ENCODE measurements around the gene GRID2.
"Not testable (repeated sequence)": the region's sequence is repeated elsewhere in the genome, so short reads cannot be mapped to it uniquely, and the experiment has no call there.

The GRID2 gene

GRCh38 chr4:92305878-92306520 is 2.2 kb downstream of the GRID2 start:
- DNase-seq (ENCODE audit: low spot score) = no peak

- no peak for DNase-seq (ENCODE audit: low spot score)
Measured at GRCh38 chr4:92307181-92307580, 3.4 kb downstream of the GRID2 start.

GRCh38 chr4:92307866-92308265 is 4.1 kb downstream of the GRID2 start:
- no peak for DNase-seq (ENCODE audit: low spot score)

GRCh38 chr4:92317047-92317446 is 13.3 kb downstream of the GRID2 start:
- DNase-seq (ENCODE audit: low spot score) = no peak

GRCh38 chr4:92328095-92328494 is 24.3 kb downstream of the GRID2 start:
- DNase-seq (ENCODE audit: low spot score) = no peak

- DNase-seq (ENCODE audit: low spot score) = no peak
Measured at GRCh38 chr4:92333016-92333415, 29.2 kb downstream of the GRID2 start.

- DNase-seq (ENCODE audit: low spot score) = no peak
Measured at GRCh38 chr4:92334716-92335350, 31.1 kb downstream of the GRID2 start.

- DNase-seq (ENCODE audit: low spot score) = no peak
Measured at GRCh38 chr4:92339676-92340075, 35.9 kb downstream of the GRID2 start.

- DNase-seq (ENCODE audit: low spot score) = no peak
Measured at GRCh38 chr4:92344216-92344615, 40.5 kb downstream of the GRID2 start.

GRCh38 chr4:92346289-92346688 is 42.5 kb downstream of the GRID2 start:
- DNase-seq (ENCODE audit: low spot score) = no peak

GRCh38 chr4:92357966-92358365 is 54.2 kb downstream of the GRID2 start:
- no peak for DNase-seq (ENCODE audit: low spot score)

GRCh38 chr4:92359491-92359890 is 55.7 kb downstream of the GRID2 start:
- no peak for DNase-seq (ENCODE audit: low spot score)

GRCh38 chr4:92362028-92362427 is 58.3 kb downstream of the GRID2 start:
- DNase-seq (ENCODE audit: low spot score) = no peak

GRCh38 chr4:92368653-92369052 is 64.9 kb downstream of the GRID2 start:
- no peak for DNase-seq (ENCODE audit: low spot score)

GRCh38 chr4:92381616-92382015 is 77.8 kb downstream of the GRID2 start:
- no peak for DNase-seq (ENCODE audit: low spot score)

GRCh38 chr4:92382128-92382527 is 78.4 kb downstream of the GRID2 start:
- DNase-seq (ENCODE audit: low spot score) = no peak

GRCh38 chr4:92387459-92388069 is 83.8 kb downstream of the GRID2 start:
- no peak for DNase-seq (ENCODE audit: low spot score)

GRCh38 chr4:92399032-92399431 is 95.3 kb downstream of the GRID2 start:
- DNase-seq (ENCODE audit: low spot score) = no peak

GRCh38 chr4:92403525-92403924 is 99.8 kb downstream of the GRID2 start:
- DNase-seq (ENCODE audit: low spot score) = not testable (repeated sequence)

GRCh38 chr4:92406488-92406887 is 102.7 kb downstream of the GRID2 start:
- no peak for DNase-seq (ENCODE audit: low spot score)

GRCh38 chr4:92421920-92422319 is 118.2 kb downstream of the GRID2 start:
- DNase-seq (ENCODE audit: low spot score) = no peak

GRCh38 chr4:92433272-92433758 is 129.5 kb downstream of the GRID2 start:
- DNase-seq (ENCODE audit: low spot score) = no peak

- DNase-seq (ENCODE audit: low spot score) = not testable (repeated sequence)
Measured at GRCh38 chr4:92438722-92439121, 135.0 kb downstream of the GRID2 start.

Measured in hematopoietic multipotent progenitor cell treated with erythropoietin and hydrocortisone succinate and interleukin-3 and kit ligand, for 15 days (in vitro differentiated cells).